ENCODE measurements around the gene AGAP1.

AGAP1 gene

DNA sequence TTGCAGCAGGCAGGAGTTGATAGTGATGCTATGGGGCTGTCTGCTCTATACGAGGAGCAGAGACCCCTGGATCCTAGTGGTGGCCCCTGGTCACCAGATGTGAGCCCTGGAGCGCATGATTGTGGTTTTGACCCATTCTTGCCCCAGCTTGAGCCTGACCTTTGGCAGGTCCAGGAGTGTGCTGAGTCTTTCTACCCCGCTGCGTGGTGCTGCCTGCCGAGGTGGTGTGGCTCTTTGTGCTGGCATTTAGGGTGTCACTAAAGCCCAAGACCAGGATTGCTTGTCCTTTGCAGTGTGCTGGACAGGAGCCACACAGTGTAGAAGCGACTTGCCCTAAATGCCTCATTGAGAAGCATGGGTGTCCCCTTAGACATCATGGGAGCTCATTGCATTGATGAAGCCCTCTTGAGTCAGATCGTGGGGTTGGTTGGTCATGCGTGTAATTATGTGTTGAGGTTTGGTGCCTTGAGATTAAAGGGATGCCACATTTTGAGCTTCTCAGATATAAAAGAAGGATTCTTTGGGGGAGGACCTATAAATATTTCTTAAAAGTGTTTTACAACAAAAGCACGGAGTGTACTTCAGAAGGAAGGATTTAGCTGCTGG is 88.3 kb downstream of the AGAP1 start:
- no peak overlapping the region for H3K4me3 ChIP-seq (ENCODE audit: low read length)
- no peaks in the 10 kb centered on the region for H3K4me1 ChIP-seq (ENCODE audit: control insufficient read depth, insufficient read depth, low read length)
- no peaks in the 10 kb centered on the region for H3K9me3 ChIP-seq (ENCODE audit: control insufficient read depth, low read length)
- H3K9ac ChIP-seq (ENCODE audit: low read length), result no peak overlapping the region
- no peaks in the 10 kb centered on the region for H3K27me3 ChIP-seq (ENCODE audit: control insufficient read depth, insufficient read depth, low read length)
- no peaks in the 10 kb centered on the region for H3K36me3 ChIP-seq (ENCODE audit: control insufficient read depth, insufficient read depth, low read length)

DNA sequence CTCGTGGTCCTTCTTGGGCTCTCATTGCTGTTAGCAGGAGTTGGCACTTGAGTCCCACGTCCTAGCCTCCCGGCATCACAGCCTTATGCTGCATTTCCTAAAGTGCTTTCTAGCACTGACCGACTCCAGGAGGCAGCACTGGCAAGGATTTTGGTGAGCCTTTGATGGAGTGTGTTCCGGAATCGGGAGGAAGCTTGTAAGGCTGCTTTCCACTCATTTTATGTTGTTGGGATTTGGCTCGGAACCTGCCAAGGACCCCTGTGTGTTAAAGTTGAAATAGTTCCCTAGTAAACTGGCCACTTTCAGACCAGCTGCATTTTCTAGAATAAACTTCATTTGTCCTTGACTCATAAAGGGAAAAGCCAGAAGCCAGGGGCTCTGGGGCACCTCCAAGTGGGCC is 88.9 kb downstream of the AGAP1 start:
- Histone ChIP-seq H3K4me1 (ENCODE audit: control insufficient read depth, insufficient read depth, low read length) (no peaks in the 10 kb centered on the region), H3K27me3 (ENCODE audit: control insufficient read depth, insufficient read depth, low read length) (no peaks in the 10 kb centered on the region), H3K9ac (ENCODE audit: low read length) (no peak overlapping the region), H3K4me3 (ENCODE audit: low read length) (no peak overlapping the region), H3K9me3 (ENCODE audit: control insufficient read depth, low read length) (no peaks in the 10 kb centered on the region), H3K36me3 (ENCODE audit: control insufficient read depth, insufficient read depth, low read length) (no peaks in the 10 kb centered on the region)

DNA sequence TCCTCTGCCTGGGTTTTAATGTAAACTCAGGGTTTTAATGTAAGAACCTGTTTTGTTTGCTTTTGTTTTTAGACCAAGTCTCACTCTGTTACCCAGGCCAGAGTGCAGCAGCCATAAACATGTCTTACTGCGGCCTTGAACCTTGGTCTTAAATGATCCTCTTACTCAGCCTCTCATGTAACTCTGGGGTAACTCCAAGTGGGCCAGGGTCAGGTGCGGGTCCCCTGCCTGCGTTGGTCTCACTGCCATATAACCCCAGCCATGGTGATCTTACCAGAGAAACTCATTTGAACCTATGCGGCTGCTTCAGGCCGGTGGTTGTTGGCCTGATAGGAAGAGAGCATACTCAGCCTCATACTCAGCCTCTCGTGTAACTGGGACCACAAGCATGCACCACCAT is 89.3 kb downstream of the AGAP1 start:
- Histone ChIP-seq H3K27me3 (ENCODE audit: control insufficient read depth, insufficient read depth, low read length) (no peaks in the 10 kb centered on the region), H3K4me3 (ENCODE audit: low read length) (no peak overlapping the region), H3K4me1 (ENCODE audit: control insufficient read depth, insufficient read depth, low read length) (no peaks in the 10 kb centered on the region), H3K36me3 (ENCODE audit: control insufficient read depth, insufficient read depth, low read length) (no peaks in the 10 kb centered on the region), H3K9ac (ENCODE audit: low read length) (no peak overlapping the region), H3K9me3 (ENCODE audit: control insufficient read depth, low read length) (no peaks in the 10 kb centered on the region)

DNA sequence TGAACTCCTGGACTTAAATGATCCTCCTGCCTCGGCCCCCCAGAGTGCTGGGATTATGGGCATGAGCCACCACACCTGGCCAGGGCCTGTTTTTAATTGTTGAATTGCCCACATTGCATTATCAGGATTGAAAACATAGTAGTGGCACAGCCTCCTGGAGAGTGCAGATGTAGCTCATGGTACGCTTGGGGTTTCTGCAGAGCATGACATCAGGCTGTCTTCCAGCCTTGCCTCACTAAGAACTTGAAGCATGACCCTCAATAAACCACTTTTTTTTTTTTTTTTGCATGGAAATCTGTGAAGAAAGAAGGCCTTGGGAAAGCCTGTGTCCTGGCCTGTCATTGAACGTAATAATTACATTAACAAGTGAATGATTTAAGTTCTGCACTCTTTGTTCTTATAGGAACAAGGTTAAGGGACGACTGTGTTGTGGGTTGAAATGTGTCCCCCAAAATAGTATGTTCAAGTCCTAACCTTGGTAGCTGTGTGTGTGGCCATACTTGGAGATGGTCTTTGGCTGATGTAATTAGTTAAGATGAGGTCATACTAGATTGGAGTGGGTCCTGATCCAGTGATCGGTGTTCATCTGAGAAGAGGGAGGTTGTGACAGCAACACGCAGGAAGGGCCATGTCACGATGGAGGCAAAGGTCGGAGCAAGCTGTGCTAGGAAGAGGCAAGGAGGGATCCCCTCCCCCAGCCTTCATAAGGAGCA is 90.2 kb downstream of the AGAP1 start:
- Histone ChIP-seq H3K9ac (ENCODE audit: low read length) (no peak overlapping the region), H3K36me3 (ENCODE audit: control insufficient read depth, insufficient read depth, low read length) (no peaks in the 10 kb centered on the region), H3K4me3 (ENCODE audit: low read length) (no peak overlapping the region), H3K9me3 (ENCODE audit: control insufficient read depth, low read length) (no peaks in the 10 kb centered on the region), H3K4me1 (ENCODE audit: control insufficient read depth, insufficient read depth, low read length) (no peaks in the 10 kb centered on the region), H3K27me3 (ENCODE audit: control insufficient read depth, insufficient read depth, low read length) (no peaks in the 10 kb centered on the region)

DNA sequence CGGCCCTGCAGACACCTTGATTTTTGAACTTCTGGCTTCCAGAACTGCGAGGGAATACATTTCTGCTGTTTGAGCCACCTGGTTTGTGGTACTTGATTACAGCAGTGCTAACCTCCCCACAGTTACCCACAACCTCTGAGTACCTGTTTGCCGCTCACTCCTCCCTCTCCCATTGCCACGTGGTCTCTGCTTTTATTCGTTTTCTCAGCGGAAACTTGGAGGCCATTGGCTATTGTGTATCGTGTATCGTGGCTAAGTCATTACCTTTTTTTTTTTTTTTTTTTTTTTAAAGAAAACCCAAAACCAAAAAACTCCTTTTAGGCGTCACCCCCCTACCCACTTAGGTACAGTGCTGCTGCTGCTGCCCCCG is 90.8 kb downstream of the AGAP1 start:
- Histone ChIP-seq H3K9ac (ENCODE audit: low read length) (no peak overlapping the region), H3K27me3 (ENCODE audit: control insufficient read depth, insufficient read depth, low read length) (no peaks in the 10 kb centered on the region), H3K4me3 (ENCODE audit: low read length) (no peak overlapping the region), H3K4me1 (ENCODE audit: control insufficient read depth, insufficient read depth, low read length) (no peaks in the 10 kb centered on the region), H3K36me3 (ENCODE audit: control insufficient read depth, insufficient read depth, low read length) (no peaks in the 10 kb centered on the region), H3K9me3 (ENCODE audit: control insufficient read depth, low read length) (no peaks in the 10 kb centered on the region)

DNA sequence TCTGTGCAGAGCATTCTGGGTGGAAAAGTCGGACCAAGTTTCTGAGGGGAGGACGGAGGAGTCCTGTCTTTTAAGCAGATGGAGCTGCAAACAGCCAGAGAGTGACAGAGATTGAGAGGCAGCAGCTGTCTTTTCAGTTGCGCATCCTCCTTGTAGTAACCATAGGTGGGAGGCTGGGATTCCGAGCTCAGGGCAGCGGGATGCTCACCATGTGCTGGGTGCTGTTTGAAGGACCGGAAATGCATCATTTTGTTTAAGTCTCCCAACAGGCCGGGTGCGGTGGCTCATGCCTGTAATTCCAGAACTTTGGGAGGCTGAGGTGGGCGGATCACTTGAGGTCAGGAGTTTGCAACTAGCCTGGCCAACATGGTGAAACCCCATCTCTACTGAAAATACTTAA is 93.4 kb downstream of the AGAP1 start:
- Histone ChIP-seq H3K9me3 (ENCODE audit: control insufficient read depth, low read length) (no peaks in the 10 kb centered on the region), H3K4me1 (ENCODE audit: control insufficient read depth, insufficient read depth, low read length) (no peaks in the 10 kb centered on the region), H3K9ac (ENCODE audit: low read length) (no peak overlapping the region)

GRCh38 chr2:235588750-235589149 is 94.9 kb downstream of the AGAP1 start:
- H3K9me3 ChIP-seq (ENCODE audit: control insufficient read depth, low read length), result no peaks in the 10 kb centered on the region
- H3K36me3 ChIP-seq (ENCODE audit: control insufficient read depth, insufficient read depth, low read length), result no peaks in the 10 kb centered on the region
- no peak overlapping the region for H3K4me3 ChIP-seq (ENCODE audit: low read length)
- H3K27me3 ChIP-seq (ENCODE audit: control insufficient read depth, insufficient read depth, low read length), result no peaks in the 10 kb centered on the region
- H3K9ac ChIP-seq (ENCODE audit: low read length), result no peak overlapping the region
- H3K4me1 ChIP-seq (ENCODE audit: control insufficient read depth, insufficient read depth, low read length), result no peaks in the 10 kb centered on the region

More for the DNA sequence above, 93.4 kb downstream of the AGAP1 start:
- Histone ChIP-seq H3K4me3 (ENCODE audit: low read length) (no peak overlapping the region), H3K27me3 (ENCODE audit: control insufficient read depth, insufficient read depth, low read length) (no peaks in the 10 kb centered on the region), H3K36me3 (ENCODE audit: control insufficient read depth, insufficient read depth, low read length) (no peaks in the 10 kb centered on the region)

DNA sequence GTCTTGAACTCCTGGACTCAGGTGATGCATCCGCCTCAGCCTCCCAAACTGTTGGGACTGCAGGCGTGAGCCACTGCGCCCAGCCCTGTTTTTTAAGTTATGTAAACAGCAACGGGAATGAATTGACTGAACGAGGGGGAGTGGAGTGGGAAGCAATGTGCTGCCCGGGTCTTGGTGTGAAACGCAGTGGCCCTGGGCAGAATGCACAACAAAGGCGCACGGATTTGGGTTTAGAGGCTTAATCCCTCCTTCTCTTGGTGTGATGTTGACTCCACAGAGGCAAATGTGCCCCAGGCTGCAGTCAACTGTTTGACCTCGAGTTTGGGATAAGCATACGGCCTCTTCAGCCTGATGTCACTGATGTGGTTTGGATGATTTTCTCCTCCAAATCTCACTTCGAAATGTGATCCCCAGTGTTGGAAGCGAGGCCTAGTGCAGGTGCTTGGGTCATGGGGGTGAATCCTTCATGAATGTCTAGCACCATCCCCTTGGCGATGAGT is 97.4 kb downstream of the AGAP1 start:
- H3K36me3 ChIP-seq (ENCODE audit: control insufficient read depth, insufficient read depth, low read length), result no peaks in the 10 kb centered on the region
- no peaks in the 10 kb centered on the region for H3K9me3 ChIP-seq (ENCODE audit: control insufficient read depth, low read length)
- no peaks in the 10 kb centered on the region for H3K27me3 ChIP-seq (ENCODE audit: control insufficient read depth, insufficient read depth, low read length)
- no peaks in the 10 kb centered on the region for H3K4me1 ChIP-seq (ENCODE audit: control insufficient read depth, insufficient read depth, low read length)
- no peak overlapping the region for H3K4me3 ChIP-seq (ENCODE audit: low read length)
- no peak overlapping the region for H3K9ac ChIP-seq (ENCODE audit: low read length)

GRCh38 chr2:235591921-235592320 is 98.1 kb downstream of the AGAP1 start:
- no peaks in the 10 kb centered on the region for H3K4me1 ChIP-seq (ENCODE audit: control insufficient read depth, insufficient read depth, low read length)
- no peak overlapping the region for H3K4me3 ChIP-seq (ENCODE audit: low read length)
- no peak overlapping the region for H3K9ac ChIP-seq (ENCODE audit: low read length)
- H3K9me3 ChIP-seq (ENCODE audit: control insufficient read depth, low read length), result no peaks in the 10 kb centered on the region
- no peaks in the 10 kb centered on the region for H3K36me3 ChIP-seq (ENCODE audit: control insufficient read depth, insufficient read depth, low read length)
- no peaks in the 10 kb centered on the region for H3K27me3 ChIP-seq (ENCODE audit: control insufficient read depth, insufficient read depth, low read length)

DNA sequence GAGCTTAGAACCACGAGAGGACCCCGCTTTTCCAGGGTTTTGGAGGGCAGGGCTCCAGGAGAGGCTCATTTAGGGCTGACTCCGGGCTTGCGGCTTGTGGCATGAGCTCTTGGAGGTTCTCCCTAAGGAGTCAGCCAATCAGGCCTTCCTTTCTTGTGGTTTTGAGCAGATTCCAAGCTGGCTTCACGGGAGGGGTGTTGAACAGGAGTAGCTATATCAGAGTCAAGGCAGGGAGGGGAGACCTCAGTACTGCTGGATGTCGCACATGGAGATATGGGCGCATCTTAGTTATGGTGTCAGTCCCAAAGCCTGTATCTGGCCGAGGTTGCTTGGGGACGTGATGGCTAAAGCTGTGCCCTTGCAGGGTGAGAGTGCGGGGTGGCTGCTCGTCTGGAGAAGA is 98.6 kb downstream of the AGAP1 start:
- Histone ChIP-seq H3K9ac (ENCODE audit: low read length) (no peak overlapping the region), H3K9me3 (ENCODE audit: control insufficient read depth, low read length) (no peaks in the 10 kb centered on the region), H3K4me1 (ENCODE audit: control insufficient read depth, insufficient read depth, low read length) (no peaks in the 10 kb centered on the region), H3K36me3 (ENCODE audit: control insufficient read depth, insufficient read depth, low read length) (no peaks in the 10 kb centered on the region), H3K4me3 (ENCODE audit: low read length) (no peak overlapping the region), H3K27me3 (ENCODE audit: control insufficient read depth, insufficient read depth, low read length) (no peaks in the 10 kb centered on the region)

GRCh38 chr2:235592836-235593235 is 99.0 kb downstream of the AGAP1 start:
- Histone ChIP-seq H3K36me3 (ENCODE audit: control insufficient read depth, insufficient read depth, low read length) (no peaks in the 10 kb centered on the region), H3K4me1 (ENCODE audit: control insufficient read depth, insufficient read depth, low read length) (no peaks in the 10 kb centered on the region), H3K9ac (ENCODE audit: low read length) (no peak overlapping the region), H3K27me3 (ENCODE audit: control insufficient read depth, insufficient read depth, low read length) (no peaks in the 10 kb centered on the region), H3K9me3 (ENCODE audit: control insufficient read depth, low read length) (no peaks in the 10 kb centered on the region), H3K4me3 (ENCODE audit: low read length) (no peak overlapping the region)

GRCh38 chr2:235594041-235594440 is 100.2 kb downstream of the AGAP1 start:
- Histone ChIP-seq H3K27me3 (ENCODE audit: control insufficient read depth, insufficient read depth, low read length) (no peaks in the 10 kb centered on the region), H3K9ac (ENCODE audit: low read length) (no peak overlapping the region)

More at GRCh38 chr2:235594041-235594440, 100.2 kb downstream of the AGAP1 start:
- Histone ChIP-seq H3K36me3 (ENCODE audit: control insufficient read depth, insufficient read depth, low read length) (no peaks in the 10 kb centered on the region), H3K4me1 (ENCODE audit: control insufficient read depth, insufficient read depth, low read length) (no peaks in the 10 kb centered on the region), H3K4me3 (ENCODE audit: low read length) (no peak overlapping the region), H3K9me3 (ENCODE audit: control insufficient read depth, low read length) (no peaks in the 10 kb centered on the region)

Measured in mucosa of stomach (tissue), 1 donor.